Measurements from ENCODE around the gene ROBO2.

Gene ROBO2

GRCh38 chr3:77372018-77372417 is 332.1 kb downstream of the ROBO2 start:
- H3K4me3 ChIP-seq (ENCODE audit: low read depth, low read length) = no peak overlapping the region
- no peak for DNase-seq (ENCODE audit: low read depth)
- no peak for TF ChIP-seq CTCF (conservative IDR thresholded peaks at IDR 0.05; ENCODE audit: low read depth, low read length)

GRCh38 chr3:77372634-77373346 is 332.9 kb downstream of the ROBO2 start:
- no peak overlapping the region for H3K4me3 ChIP-seq (ENCODE audit: low read depth, low read length)
- DNase-seq (ENCODE audit: low read depth) = no peak
- no peak for TF ChIP-seq CTCF (conservative IDR thresholded peaks at IDR 0.05; ENCODE audit: low read depth, low read length)

GRCh38 chr3:77373619-77374018 is 333.7 kb downstream of the ROBO2 start:
- no peak for DNase-seq (ENCODE audit: low read depth)
- no peak overlapping the region for H3K4me3 ChIP-seq (ENCODE audit: low read depth, low read length)
- no peak for TF ChIP-seq CTCF (conservative IDR thresholded peaks at IDR 0.05; ENCODE audit: low read depth, low read length)

GRCh38 chr3:77376511-77376910 is 336.6 kb downstream of the ROBO2 start:
- TF ChIP-seq CTCF (conservative IDR thresholded peaks at IDR 0.05; ENCODE audit: low read depth, low read length) = no peak
- no peak overlapping the region for H3K4me3 ChIP-seq (ENCODE audit: low read depth, low read length)
- no peak for DNase-seq (ENCODE audit: low read depth)

- TF ChIP-seq CTCF (conservative IDR thresholded peaks at IDR 0.05; ENCODE audit: low read depth, low read length) = no peak
- H3K4me3 ChIP-seq (ENCODE audit: low read depth, low read length) = no peak overlapping the region
- DNase-seq (ENCODE audit: low read depth) = no peak
Measured at GRCh38 chr3:77377717-77378116, 337.8 kb downstream of the ROBO2 start.

GRCh38 chr3:77380136-77380535 is 340.2 kb downstream of the ROBO2 start:
- DNase-seq (ENCODE audit: low read depth) = no peak
- TF ChIP-seq CTCF (conservative IDR thresholded peaks at IDR 0.05; ENCODE audit: low read depth, low read length) = no peak
- H3K4me3 ChIP-seq (ENCODE audit: low read depth, low read length) = no peak overlapping the region

GRCh38 chr3:77381431-77381830 is 341.5 kb downstream of the ROBO2 start:
- H3K4me3 ChIP-seq (ENCODE audit: low read depth, low read length) = no peak overlapping the region
- no peak for TF ChIP-seq CTCF (conservative IDR thresholded peaks at IDR 0.05; ENCODE audit: low read depth, low read length)
- no peak for DNase-seq (ENCODE audit: low read depth)

All from choroid plexus epithelial cell (primary cell).